Chondrocyte (in vitro differentiated cells): ENCODE results near the gene SEC14L3. TPM values are rescaled to one million over a fixed set of nuclear protein-coding genes. Genes with fewer than 3 reads are reported as not detected.

Source experiments
- DNase-seq: peaks from one replicate; pipeline ENCODE4 v3.0.0; 2021; ENCODE audit warnings: mixed read lengths, low spot score
- H3K27ac Mint-ChIP-seq: one replicate; pipeline ENCODE4 v1.8.0; 2021; ENCODE audit warnings: mild to moderate bottlenecking, moderate library complexity, mixed read lengths; ENCODE audit not compliant: unreplicated experiment
- H3K27me3 Mint-ChIP-seq: 2 replicates; pipeline ENCODE4 v1.8.0; 2021; ENCODE audit warnings: low read depth, mixed read lengths
- H3K36me3 Mint-ChIP-seq: 2 replicates; pipeline ENCODE4 v1.8.0; 2021; ENCODE audit warnings: low read depth, mixed read lengths
- H3K4me1 Mint-ChIP-seq: 2 replicates; pipeline ENCODE4 v1.8.0; 2021; ENCODE audit warnings: low read depth, mild to moderate bottlenecking, mixed read lengths
- H3K4me3 Mint-ChIP-seq: one replicate; pipeline ENCODE4 v1.8.0; 2021; ENCODE audit warnings: mild to moderate bottlenecking, moderate library complexity, mixed read lengths; ENCODE audit not compliant: unreplicated experiment
- H3K9me3 Mint-ChIP-seq: 2 replicates; pipeline ENCODE4 v1.8.0; 2021; ENCODE audit warnings: low read depth, mixed read lengths
- total RNA-seq: library from RNA; stranded (reverse); gene quantifications from 3 replicates; pipeline ENCODE4 v1.2.1, GENCODE V29; 2021
- TF ChIP-seq, protein P1 (sequence below): fragments of 200-600 bp; sonication (generic); IDR thresholded peaks from 2 replicates; pipeline ENCODE4 v1.5.0; 2021; ENCODE audit warnings: antibody characterized with exemption, mild to moderate bottlenecking, moderate library complexity

Gene SEC14L3
- total RNA-seq, 1 donor from 2014 or later = not detected

DNA sequence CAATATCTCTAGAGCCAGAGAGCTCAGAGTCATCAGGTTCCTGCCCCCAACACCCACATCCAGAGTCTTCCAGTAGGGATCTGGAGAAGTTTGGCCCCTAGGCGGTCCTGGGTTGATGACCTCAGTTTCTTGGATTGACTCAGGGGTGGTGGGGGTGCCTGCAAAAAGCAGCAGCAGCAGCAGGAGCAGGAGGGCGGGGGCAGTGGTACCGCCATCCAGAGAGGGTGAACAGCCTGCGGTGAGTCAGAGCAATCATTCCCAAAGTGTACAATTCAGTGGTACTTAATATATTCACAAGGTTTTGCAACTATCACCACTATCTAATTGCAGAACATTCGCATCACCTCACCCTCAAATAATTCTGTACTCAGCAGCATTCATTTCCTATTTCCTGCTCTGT is 9.9 kb upstream of the SEC14L3 start:
- Mint-ChIP-seq H3K27me3 (peaks cover 6% of the 10 kb centered on the region), H3K9me3 (peaks cover 9% of the 10 kb centered on the region), H3K4me1 (peaks cover 2% of the 10 kb centered on the region), H3K27ac (no peak overlapping the region), H3K4me3 (no peak overlapping the region), H3K36me3 (peaks cover 1% of the 10 kb centered on the region)
- DNase-seq = no peak
- TF ChIP-seq, protein P1, sequence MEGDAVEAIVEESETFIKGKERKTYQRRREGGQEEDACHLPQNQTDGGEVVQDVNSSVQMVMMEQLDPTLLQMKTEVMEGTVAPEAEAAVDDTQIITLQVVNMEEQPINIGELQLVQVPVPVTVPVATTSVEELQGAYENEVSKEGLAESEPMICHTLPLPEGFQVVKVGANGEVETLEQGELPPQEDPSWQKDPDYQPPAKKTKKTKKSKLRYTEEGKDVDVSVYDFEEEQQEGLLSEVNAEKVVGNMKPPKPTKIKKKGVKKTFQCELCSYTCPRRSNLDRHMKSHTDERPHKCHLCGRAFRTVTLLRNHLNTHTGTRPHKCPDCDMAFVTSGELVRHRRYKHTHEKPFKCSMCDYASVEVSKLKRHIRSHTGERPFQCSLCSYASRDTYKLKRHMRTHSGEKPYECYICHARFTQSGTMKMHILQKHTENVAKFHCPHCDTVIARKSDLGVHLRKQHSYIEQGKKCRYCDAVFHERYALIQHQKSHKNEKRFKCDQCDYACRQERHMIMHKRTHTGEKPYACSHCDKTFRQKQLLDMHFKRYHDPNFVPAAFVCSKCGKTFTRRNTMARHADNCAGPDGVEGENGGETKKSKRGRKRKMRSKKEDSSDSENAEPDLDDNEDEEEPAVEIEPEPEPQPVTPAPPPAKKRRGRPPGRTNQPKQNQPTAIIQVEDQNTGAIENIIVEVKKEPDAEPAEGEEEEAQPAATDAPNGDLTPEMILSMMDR = no peak

DNA sequence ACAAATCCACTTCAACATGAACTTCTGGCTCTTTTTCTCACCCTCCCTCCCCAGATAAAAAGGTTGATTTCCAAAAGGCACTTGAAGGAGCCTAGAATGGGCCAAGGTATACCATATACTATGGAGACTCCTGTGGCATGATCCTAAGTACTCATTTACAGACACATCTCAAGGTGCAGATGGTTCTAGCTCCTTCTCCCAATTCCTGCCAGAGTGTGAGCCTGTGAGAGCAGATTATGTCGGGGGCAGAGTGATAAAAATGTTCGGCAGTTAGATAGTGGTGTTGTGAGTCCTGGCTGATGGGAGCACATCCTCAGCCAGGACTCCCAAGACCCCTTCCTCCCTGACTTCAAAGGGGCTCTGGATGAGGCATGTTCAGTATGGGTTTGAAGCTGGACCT is 8.2 kb upstream of the SEC14L3 start:
- Mint-ChIP-seq H3K4me3 (no peak overlapping the region), H3K9me3 (peaks cover 9% of the 10 kb centered on the region), H3K4me1 (peaks cover 2% of the 10 kb centered on the region), H3K27ac (no peak overlapping the region), H3K27me3 (peaks cover 9% of the 10 kb centered on the region), H3K36me3 (peaks cover 1% of the 10 kb centered on the region)
- TF ChIP-seq, protein P1 = no peak
- DNase-seq = no peak

DNA sequence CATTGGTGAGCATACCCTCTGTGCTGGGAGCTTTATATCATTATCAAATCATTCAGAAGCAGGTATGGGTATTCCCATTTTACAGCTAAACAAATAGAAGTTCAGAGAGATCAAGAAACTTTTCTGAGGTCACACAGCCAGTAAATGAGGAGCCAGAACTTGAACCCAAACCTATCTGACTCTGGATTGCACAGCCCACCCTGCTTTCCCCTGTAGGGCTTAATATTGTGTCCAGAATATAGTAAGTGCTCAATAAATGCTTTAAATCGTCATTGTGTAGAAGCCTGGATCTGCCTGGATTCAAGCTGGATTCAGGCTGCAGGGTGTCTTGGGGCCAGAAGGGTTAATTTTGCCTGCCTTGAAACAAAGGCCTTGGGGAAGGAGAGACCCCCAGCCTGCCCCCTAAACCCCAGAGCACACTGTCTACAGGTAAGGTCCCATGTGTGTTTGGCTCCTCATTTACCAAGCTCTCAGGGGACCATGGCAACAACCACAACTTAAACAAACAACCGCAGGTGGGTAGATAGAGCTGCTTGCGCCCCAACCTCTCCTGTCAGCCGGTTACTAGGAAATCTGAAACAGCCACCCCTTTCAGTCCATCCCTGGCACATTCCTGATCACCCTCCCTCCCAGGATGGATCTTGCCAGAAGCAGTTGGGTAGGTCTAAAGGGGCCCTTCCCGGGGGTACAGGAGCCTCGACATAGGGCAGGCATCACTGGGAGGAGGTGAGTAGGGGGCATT is 3.0 kb upstream of the SEC14L3 start:
- peak; percentile 42 for DNase-seq
- TF ChIP-seq, protein P1 = no peak
- Mint-ChIP-seq H3K4me1 (no peaks in the 10 kb centered on the region), H3K27ac (no peak overlapping the region), H3K9me3 (no peaks in the 10 kb centered on the region), H3K27me3 (peaks cover 32% of the 10 kb centered on the region), H3K4me3 (no peak overlapping the region), H3K36me3 (no peaks in the 10 kb centered on the region)

DNA sequence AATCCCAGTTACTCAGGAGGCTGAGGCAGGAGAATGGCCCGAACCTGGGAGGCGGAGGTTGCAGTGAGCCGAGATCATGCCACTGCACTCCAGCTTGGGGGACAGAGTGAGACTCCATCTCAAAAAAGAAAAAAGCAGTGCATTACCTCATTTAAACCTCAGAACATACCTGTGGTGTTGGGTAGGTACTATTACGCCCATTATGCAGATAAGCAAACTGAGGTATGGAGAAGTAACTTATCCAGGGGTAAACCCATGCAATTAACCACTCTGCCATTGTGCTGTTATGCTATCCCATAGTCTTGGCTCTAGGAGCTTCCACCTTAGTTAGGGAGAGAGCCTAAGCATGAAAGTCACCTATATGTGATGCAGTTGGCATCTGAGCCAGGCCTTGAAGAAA is 2.3 kb upstream of the SEC14L3 start:
- H3K9me3 Mint-ChIP-seq = no peaks in the 10 kb centered on the region
- DNase-seq = no peak
- H3K4me1 Mint-ChIP-seq = no peaks in the 10 kb centered on the region
- no peaks in the 10 kb centered on the region for H3K36me3 Mint-ChIP-seq
- TF ChIP-seq, protein P1 = no peak
- H3K27ac Mint-ChIP-seq = no peak overlapping the region
- peaks cover 34% of the 10 kb centered on the region for H3K27me3 Mint-ChIP-seq
- H3K4me3 Mint-ChIP-seq = no peak overlapping the region

DNA sequence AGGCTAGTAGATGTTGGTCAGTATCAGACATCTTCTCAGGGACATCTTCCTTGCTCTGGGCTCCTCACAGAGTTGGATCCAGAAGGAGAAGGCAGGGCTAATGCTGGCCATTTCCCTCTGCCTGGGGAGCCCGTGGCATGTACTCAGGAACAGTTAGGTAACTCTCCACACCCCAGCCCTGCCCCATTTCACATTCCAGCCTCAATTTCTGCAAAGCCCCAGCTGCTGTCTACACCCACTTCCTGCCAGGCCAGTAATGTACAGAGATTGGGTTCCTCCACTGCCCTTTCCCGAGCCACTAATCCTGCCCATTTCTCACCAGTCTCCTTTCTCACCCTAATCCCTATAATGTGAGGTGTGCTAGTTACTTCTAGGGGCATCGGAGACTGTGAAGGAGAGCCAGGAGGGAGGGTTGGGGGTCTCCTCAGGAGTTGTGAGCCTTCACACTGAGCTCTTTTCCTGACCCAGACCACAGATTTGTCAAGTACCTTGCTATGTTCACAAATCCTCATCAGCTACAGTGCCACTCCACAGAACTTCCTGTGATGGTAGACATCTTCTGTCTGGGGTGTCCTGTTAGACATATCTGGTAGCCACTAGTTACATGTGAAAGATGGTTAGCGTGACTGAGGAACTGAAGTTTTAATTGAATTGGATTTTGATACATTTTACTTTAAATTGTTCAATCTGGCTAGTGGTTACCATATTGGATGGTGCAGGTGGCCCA is 1.3 kb upstream of the SEC14L3 start:
- DNase-seq = peak; percentile 2
- peaks cover 2% of the 10 kb centered on the region for H3K36me3 Mint-ChIP-seq
- H3K27ac Mint-ChIP-seq = no peak overlapping the region
- no peak overlapping the region for H3K4me3 Mint-ChIP-seq
- no peaks in the 10 kb centered on the region for H3K4me1 Mint-ChIP-seq
- TF ChIP-seq, protein P1 = no peak
- H3K9me3 Mint-ChIP-seq = no peaks in the 10 kb centered on the region
- H3K27me3 Mint-ChIP-seq = peaks cover 36% of the 10 kb centered on the region
